DOHH2 (cell line): ENCODE measurements around the gene IL10RB.

Experiments used
- H3F3A ChIP-seq: fragments of 200-600 bp; sonication (generic), shearing (Covaris generic); 2 replicates; pipeline ENCODE4 v1.6.0; 2016; ENCODE audit warnings: antibody characterized with exemption, mild to moderate bottlenecking; ENCODE audit not compliant: control insufficient read depth, insufficient read depth
- H3K27ac ChIP-seq: fragments of 200-600 bp; sonication (generic); 2 replicates; pipeline ENCODE4 v1.5.1; 2014; ENCODE audit warnings: low read depth, mild to moderate bottlenecking, low read length, moderate library complexity
- H3K27me3 ChIP-seq: fragments of 200-600 bp; sonication (generic); 2 replicates; pipeline ENCODE4 v1.6.1; 2014; ENCODE audit warnings: mild to moderate bottlenecking, low read length, mixed read lengths; ENCODE audit not compliant: control insufficient read depth
- H3K36me3 ChIP-seq: fragments of 200-600 bp; sonication (generic); 2 replicates; pipeline ENCODE4 v1.6.1; 2014; ENCODE audit warnings: mild to moderate bottlenecking, low read length, moderate library complexity, mixed read lengths; ENCODE audit not compliant: control insufficient read depth
- H3K4me1 ChIP-seq: fragments of 200-600 bp; sonication (generic); 2 replicates; pipeline ENCODE4 v1.6.1; 2014; ENCODE audit warnings: mild to moderate bottlenecking, low read length, mixed read lengths; ENCODE audit not compliant: control insufficient read depth
- H3K4me2 ChIP-seq: fragments of 200-600 bp; sonication (generic); 2 replicates; pipeline ENCODE4 v1.6.0; 2014; ENCODE audit warnings: mild to moderate bottlenecking, low read length, moderate library complexity
- H3K4me3 ChIP-seq: fragments of 200-600 bp; sonication (generic); 2 replicates; pipeline ENCODE4 v1.5.1; 2014; ENCODE audit warnings: mild to moderate bottlenecking, low read length, mixed read lengths
- H3K79me2 ChIP-seq: fragments of 200-600 bp; sonication (generic); 2 replicates; pipeline ENCODE4 v1.6.1; 2014; ENCODE audit warnings: mild to moderate bottlenecking, low read length, mixed read lengths; ENCODE audit not compliant: control insufficient read depth
- H3K9me2 ChIP-seq: fragments of 200-600 bp; sonication (generic); replicated peaks from 2 replicates; pipeline ENCODE4 v1.6.1; 2014; ENCODE audit warnings: mild to moderate bottlenecking, low read length, mixed read lengths; ENCODE audit not compliant: control insufficient read depth
- H3K9me3 ChIP-seq: fragments of 200-600 bp; sonication (generic); 2 replicates; pipeline ENCODE4 v1.6.1; 2014; ENCODE audit warnings: antibody characterized with exemption, low read length, mixed read lengths; ENCODE audit not compliant: control insufficient read depth, insufficient read depth
- H4K20me1 ChIP-seq: fragments of 200-600 bp; sonication (generic); 2 replicates; pipeline ENCODE4 v1.6.0; 2014; ENCODE audit warnings: low read depth, mild to moderate bottlenecking, antibody characterized with exemption, low read length, moderate library complexity; ENCODE audit not compliant: control insufficient read depth, insufficient read depth
- EZH2phosphoT487 ChIP-seq: fragments of 200-600 bp; sonication (generic); IDR thresholded peaks from 2 replicates; pipeline ENCODE4 v1.6.1; 2017; ENCODE audit warnings: borderline replicate concordance, mild to moderate bottlenecking, antibody characterized with exemption, low read length, moderate library complexity, mixed read lengths
- TF ChIP-seq, protein P1 (sequence below): fragments of 200-600 bp; sonication (generic); IDR thresholded peaks from one replicate; pipeline ENCODE4 v1.5.1; 2014; ENCODE audit warnings: antibody characterized with exemption, mild to moderate bottlenecking, low read depth, low read length; ENCODE audit not compliant: poor library complexity, severe bottlenecking

The IL10RB gene

DNA sequence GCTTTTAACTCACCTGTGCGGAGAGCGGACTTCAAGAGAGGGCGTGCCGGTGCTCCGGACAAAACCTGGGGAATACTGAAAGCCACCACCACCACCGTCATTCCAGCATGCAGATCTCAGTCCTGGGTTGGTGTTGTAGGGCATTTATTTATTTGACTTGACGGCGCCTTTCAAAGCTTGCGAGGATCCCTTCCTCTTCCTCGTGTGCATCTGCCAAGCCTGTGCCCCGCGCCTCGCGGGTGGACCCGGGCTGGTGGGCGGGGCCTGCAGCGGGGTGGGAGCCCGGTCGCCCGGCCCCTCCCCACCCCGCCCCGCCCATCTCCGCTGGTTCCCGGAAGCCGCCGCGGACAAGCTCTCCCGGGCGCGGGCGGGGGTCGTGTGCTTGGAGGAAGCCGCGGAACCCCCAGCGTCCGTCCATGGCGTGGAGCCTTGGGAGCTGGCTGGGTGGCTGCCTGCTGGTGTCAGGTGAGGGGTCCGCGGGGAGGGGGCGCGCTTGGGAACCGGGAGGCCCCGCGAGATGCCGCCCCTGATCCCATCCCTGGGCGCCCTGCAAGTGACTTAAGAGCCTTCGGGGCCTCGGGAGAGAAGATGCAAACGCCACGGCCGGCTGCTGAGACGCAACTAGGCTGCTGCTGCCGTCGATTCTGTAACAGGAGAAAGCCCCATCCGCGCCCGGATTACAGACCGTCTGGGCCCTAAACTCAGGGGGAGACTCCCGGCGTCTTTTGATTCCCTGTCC, at the start of gene IL10RB:
Gene IL10RB (plus strand): TSS at position 318 of the 739 bp plus-strand sequence. CDS start 99 bp downstream, at position 417.
- peak within 1 kb of the TSS; percentile 78 for H3K27ac ChIP-seq

DNA sequence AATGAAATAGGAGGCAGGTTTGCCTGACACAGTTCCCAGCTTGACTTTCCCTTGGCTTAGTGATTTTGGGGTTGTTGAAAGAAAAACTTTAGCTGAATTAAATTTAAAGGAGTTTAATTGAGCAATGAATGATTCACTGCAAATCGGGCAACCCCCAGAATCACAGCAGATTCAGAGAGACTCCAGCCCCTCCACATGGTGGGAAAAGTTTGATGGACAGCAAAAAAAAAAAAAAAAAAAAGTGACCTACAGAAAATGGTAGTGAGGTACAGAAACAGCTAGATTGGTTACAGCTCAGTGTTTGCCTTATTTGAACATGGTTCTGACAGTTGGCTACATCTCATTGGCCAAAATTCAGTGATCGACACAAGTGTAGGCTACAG, 49.0 kb upstream of the IL10RB start:
- Histone ChIP-seq H3F3A (peaks cover 25% of the 10 kb centered on the region), H4K20me1 (no peaks in the 10 kb centered on the region), H3K36me3 (peaks cover 6% of the 10 kb centered on the region), H3K4me3 (no peak overlapping the region), H3K9me2 (no peaks in the 10 kb centered on the region), H3K27ac (peak overlapping the region; percentile 91), H3K4me2 (peak overlapping the region; percentile 81; the same call in 1 of the 2 replicates), H3K27me3 (no peaks in the 10 kb centered on the region), H3K4me1 (peaks cover 57% of the 10 kb centered on the region), H3K79me2 (0 out of 2 replicates have a peak, but pooled peaks cover 3% of the 10 kb centered on the region), H3K9me3 (no peaks in the 10 kb centered on the region)
- no peak for TF ChIP-seq EZH2phosphoT487
- TF ChIP-seq, protein P1, sequence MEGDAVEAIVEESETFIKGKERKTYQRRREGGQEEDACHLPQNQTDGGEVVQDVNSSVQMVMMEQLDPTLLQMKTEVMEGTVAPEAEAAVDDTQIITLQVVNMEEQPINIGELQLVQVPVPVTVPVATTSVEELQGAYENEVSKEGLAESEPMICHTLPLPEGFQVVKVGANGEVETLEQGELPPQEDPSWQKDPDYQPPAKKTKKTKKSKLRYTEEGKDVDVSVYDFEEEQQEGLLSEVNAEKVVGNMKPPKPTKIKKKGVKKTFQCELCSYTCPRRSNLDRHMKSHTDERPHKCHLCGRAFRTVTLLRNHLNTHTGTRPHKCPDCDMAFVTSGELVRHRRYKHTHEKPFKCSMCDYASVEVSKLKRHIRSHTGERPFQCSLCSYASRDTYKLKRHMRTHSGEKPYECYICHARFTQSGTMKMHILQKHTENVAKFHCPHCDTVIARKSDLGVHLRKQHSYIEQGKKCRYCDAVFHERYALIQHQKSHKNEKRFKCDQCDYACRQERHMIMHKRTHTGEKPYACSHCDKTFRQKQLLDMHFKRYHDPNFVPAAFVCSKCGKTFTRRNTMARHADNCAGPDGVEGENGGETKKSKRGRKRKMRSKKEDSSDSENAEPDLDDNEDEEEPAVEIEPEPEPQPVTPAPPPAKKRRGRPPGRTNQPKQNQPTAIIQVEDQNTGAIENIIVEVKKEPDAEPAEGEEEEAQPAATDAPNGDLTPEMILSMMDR: no peak

More for the DNA sequence above, at the start of gene IL10RB:
- H3K9me2 ChIP-seq: no peaks in the 10 kb centered on the region
- no peaks in the 10 kb centered on the region for H3K27me3 ChIP-seq
- H3K36me3 ChIP-seq: peaks cover 61% of the 10 kb centered on the region
- H3K9me3 ChIP-seq: no peaks in the 10 kb centered on the region
- H4K20me1 ChIP-seq: no peaks in the 10 kb centered on the region
- peaks cover 60% of the 10 kb centered on the region for H3K79me2 ChIP-seq
- no peak for TF ChIP-seq EZH2phosphoT487
- TF ChIP-seq, protein P1: no peak
- H3K4me2 ChIP-seq: peak within 1 kb of the TSS; percentile 97
- peak within 1 kb of the TSS; percentile 82 for H3K4me3 ChIP-seq
- peaks cover 56% of the 10 kb centered on the region for H3K4me1 ChIP-seq
- H3F3A ChIP-seq: peaks cover 22% of the 10 kb centered on the region

DNA sequence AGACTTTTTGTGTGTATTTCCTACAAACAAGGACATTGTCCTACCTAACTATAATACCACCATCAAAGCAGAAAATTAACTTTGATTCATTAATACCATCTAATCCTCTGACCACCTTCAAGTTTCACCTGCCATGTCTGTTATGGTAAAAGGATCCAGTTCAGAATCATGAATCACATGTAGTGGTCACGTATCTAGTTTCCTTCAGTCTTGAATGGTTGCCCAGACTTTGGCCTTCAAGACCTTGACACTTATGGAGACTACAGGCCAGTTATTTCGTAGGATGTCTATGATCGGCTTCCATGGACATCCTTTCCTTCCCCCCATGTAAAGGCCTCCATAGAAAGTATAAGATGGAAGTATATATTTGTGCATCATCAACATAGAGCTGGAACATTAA, 46.9 kb upstream of the IL10RB start:
- Histone ChIP-seq H3F3A (peaks cover 21% of the 10 kb centered on the region), H3K27me3 (no peaks in the 10 kb centered on the region), H3K9me2 (no peaks in the 10 kb centered on the region), H3K9me3 (no peaks in the 10 kb centered on the region), H3K4me3 (no peak overlapping the region), H3K79me2 (0 out of 2 replicates have a peak, but pooled peaks cover 3% of the 10 kb centered on the region), H3K36me3 (peaks cover 6% of the 10 kb centered on the region), H3K4me2 (no peak overlapping the region), H3K27ac (no peak overlapping the region), H3K4me1 (peaks cover 35% of the 10 kb centered on the region), H4K20me1 (no peaks in the 10 kb centered on the region)
- no peak for TF ChIP-seq EZH2phosphoT487
- TF ChIP-seq, protein P1: no peak
